ENCODE measurements around the gene TXNDC16. TPM values are rescaled to one million over a fixed set of nuclear protein-coding genes. Genes with fewer than 3 reads are reported as not detected.

The TXNDC16 gene
- total RNA-seq, 4 donors from 2014 or later = 7.4 to 18.7 (median 16.0) TPM

GRCh38 chr14:52399921-52400595, 152.2 kb downstream of the TXNDC16 start:
- H3K4me3 ChIP-seq = no peak overlapping the region
- peak; percentile 47 for TF ChIP-seq POLR2AphosphoS5 (IDR thresholded peaks at IDR 0.05)
- TF ChIP-seq POLR2A (IDR thresholded peaks at IDR 0.05) = no peak
- peaks cover 0 to 17% (median 6%) of the 10 kb centered on the region in 3 donors for H3K4me1 ChIP-seq
- H3K27me3 ChIP-seq = no peaks in the 10 kb centered on the region
- ATAC-seq = no peak
- WGBS, 2 donors (ENCODE audit: low coverage in 1 of 2) = 29 to 33% methylated on average over 6 to 8 of the region's 8 CpGs
- no peaks in the 10 kb centered on the region for H3K36me3 ChIP-seq
- no peak overlapping the region for H3K27ac ChIP-seq
- no peaks in the 10 kb centered on the region for H3K9me3 ChIP-seq

- TF ChIP-seq POLR2AphosphoS5 (IDR thresholded peaks at IDR 0.05) (no peak), EP300 (IDR thresholded peaks at IDR 0.05) (no peak), POLR2A (IDR thresholded peaks at IDR 0.05) (no peak), CTCF (IDR thresholded peaks at IDR 0.05) (no peak)
- no peaks in the 10 kb centered on the region for H3K36me3 ChIP-seq
- ATAC-seq = no peak
- H3K27me3 ChIP-seq = no peaks in the 10 kb centered on the region
- H3K4me3 ChIP-seq = no peak overlapping the region
- peaks cover 0 to 17% (median 6%) of the 10 kb centered on the region in 3 donors for H3K4me1 ChIP-seq
- 82 to 94% methylated on average over 4 to 5 of the region's 5 CpGs for WGBS, 2 donors (ENCODE audit: low coverage in 1 of 2)
- no peaks in the 10 kb centered on the region for H3K9me3 ChIP-seq
- H3K27ac ChIP-seq = no peak overlapping the region
Observed at GRCh38 chr14:52399104-52399503, 153.2 kb downstream of the TXNDC16 start.

GRCh38 chr14:52397844-52398243, 154.5 kb downstream of the TXNDC16 start:
- no peaks in the 10 kb centered on the region for H3K36me3 ChIP-seq
- 83 to 96% methylated on average over 2 to 4 of the region's 5 CpGs for WGBS, 2 donors (ENCODE audit: low coverage in 1 of 2)
- no peaks in the 10 kb centered on the region for H3K9me3 ChIP-seq
- no peak for ATAC-seq
- no peak overlapping the region for H3K27ac ChIP-seq
- no peaks in the 10 kb centered on the region for H3K27me3 ChIP-seq
- no peak overlapping the region for H3K4me3 ChIP-seq
- no peak for TF ChIP-seq EP300 (IDR thresholded peaks at IDR 0.05)
- TF ChIP-seq POLR2AphosphoS5 (IDR thresholded peaks at IDR 0.05) = no peak
- TF ChIP-seq POLR2A (IDR thresholded peaks at IDR 0.05) = no peak
- TF ChIP-seq CTCF (IDR thresholded peaks at IDR 0.05) = no peak
- peaks cover 0 to 17% (median 6%) of the 10 kb centered on the region in 3 donors for H3K4me1 ChIP-seq

- Histone ChIP-seq H3K27me3 (no peaks in the 10 kb centered on the region), H3K4me3 (no peak overlapping the region), H3K27ac (no peak overlapping the region), H3K4me1 (peaks cover 0 to 11% (median 6%) of the 10 kb centered on the region in 3 donors), H3K9me3 (no peaks in the 10 kb centered on the region), H3K36me3 (no peaks in the 10 kb centered on the region)
- WGBS, 2 donors (ENCODE audit: low coverage in 1 of 2) = 72 to 100% methylated on average over 2 of the region's 3 CpGs
- TF ChIP-seq CTCF (IDR thresholded peaks at IDR 0.05) = no peak
- no peak for TF ChIP-seq POLR2A (IDR thresholded peaks at IDR 0.05)
- no peak for TF ChIP-seq POLR2AphosphoS5 (IDR thresholded peaks at IDR 0.05)
- TF ChIP-seq EP300 (IDR thresholded peaks at IDR 0.05) = no peak
- ATAC-seq = peak; percentile 16
Observed at GRCh38 chr14:52395728-52396127, 156.6 kb downstream of the TXNDC16 start.

GRCh38 chr14:52391881-52392615, 160.3 kb downstream of the TXNDC16 start:
- Histone ChIP-seq H3K27ac (no peak overlapping the region), H3K36me3 (no peaks in the 10 kb centered on the region), H3K4me3 (no peak overlapping the region), H3K9me3 (no peaks in the 10 kb centered on the region), H3K4me1 (no peaks in the 10 kb centered on the region), H3K27me3 (no peaks in the 10 kb centered on the region)
- TF ChIP-seq CTCF (IDR thresholded peaks at IDR 0.05) (no peak), EP300 (IDR thresholded peaks at IDR 0.05) (no peak), POLR2AphosphoS5 (IDR thresholded peaks at IDR 0.05) (no peak), POLR2A (IDR thresholded peaks at IDR 0.05) (no peak)
- WGBS, 2 donors (ENCODE audit: low coverage in 1 of 2) = 69 to 78% methylated on average over 4 of the region's 4 CpGs
- ATAC-seq = no peak

Other genes with a start within 250 kb of the TXNDC16 start
- gene PTGER2, start 238.2 kb downstream of the TXNDC16 start, total RNA-seq = 10 to 100 TPM in 2 of 4 donors, 1 to 10 TPM in 2; 4.8 to 24.2 (median 9.0) TPM
- gene GPR137C, start 331 bp upstream of the TXNDC16 start, total RNA-seq = under 1 TPM; 0.12 to 0.54 (median 0.19) TPM
- 10 to 100 TPM; 41.9 to 55.1 (median 45.3) TPM for gene ERO1A, start 143.1 kb upstream of the TXNDC16 start, total RNA-seq
- 100 to 1,000 TPM in 1 of 4 donors, 10 to 100 TPM in 3; 63.1 to 103 (median 74.1) TPM for gene PSMC6, start 154.7 kb upstream of the TXNDC16 start, total RNA-seq
- 10 to 100 TPM; 19.3 to 26.1 (median 22.5) TPM for gene STYX, start 177.7 kb upstream of the TXNDC16 start, total RNA-seq
- 10 to 100 TPM; 11.1 to 28.9 (median 23.6) TPM for gene GNPNAT1, start 239.1 kb upstream of the TXNDC16 start, total RNA-seq